ENCODE measurements around the gene LDHB.

DNA sequence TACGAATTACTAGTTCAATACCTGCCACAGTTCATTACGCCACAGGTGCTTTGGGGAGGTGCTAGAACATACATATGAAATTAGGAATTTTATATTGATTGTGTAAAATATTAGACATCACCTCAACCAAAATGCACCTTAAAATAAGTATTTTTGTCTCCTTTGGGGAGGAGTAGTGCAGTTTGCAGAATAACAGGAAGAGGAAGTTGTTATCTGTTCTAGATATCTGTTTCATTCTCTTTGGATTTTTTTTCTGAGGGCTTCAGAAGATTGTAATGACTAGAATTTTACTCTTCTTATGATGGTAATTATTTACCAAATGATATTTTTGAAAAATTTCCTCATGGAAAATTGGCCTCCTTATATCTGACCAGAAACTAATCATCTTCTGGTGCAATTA, 43.1 kb downstream of the LDHB start:
- no peak for TF ChIP-seq EZH2 (IDR thresholded peaks at IDR 0.05; ENCODE audit: borderline replicate concordance, control insufficient read depth, low read depth, low read length)
- TF ChIP-seq TAF1 (IDR thresholded peaks at IDR 0.05; ENCODE audit: borderline replicate concordance, low read depth, low read length): no peak
- TF ChIP-seq JUND (IDR thresholded peaks at IDR 0.05; ENCODE audit: low read depth, low read length): no peak
- TF ChIP-seq CREB1 (IDR thresholded peaks at IDR 0.05; ENCODE audit: low read depth): no peak
- TF ChIP-seq, protein P1, sequence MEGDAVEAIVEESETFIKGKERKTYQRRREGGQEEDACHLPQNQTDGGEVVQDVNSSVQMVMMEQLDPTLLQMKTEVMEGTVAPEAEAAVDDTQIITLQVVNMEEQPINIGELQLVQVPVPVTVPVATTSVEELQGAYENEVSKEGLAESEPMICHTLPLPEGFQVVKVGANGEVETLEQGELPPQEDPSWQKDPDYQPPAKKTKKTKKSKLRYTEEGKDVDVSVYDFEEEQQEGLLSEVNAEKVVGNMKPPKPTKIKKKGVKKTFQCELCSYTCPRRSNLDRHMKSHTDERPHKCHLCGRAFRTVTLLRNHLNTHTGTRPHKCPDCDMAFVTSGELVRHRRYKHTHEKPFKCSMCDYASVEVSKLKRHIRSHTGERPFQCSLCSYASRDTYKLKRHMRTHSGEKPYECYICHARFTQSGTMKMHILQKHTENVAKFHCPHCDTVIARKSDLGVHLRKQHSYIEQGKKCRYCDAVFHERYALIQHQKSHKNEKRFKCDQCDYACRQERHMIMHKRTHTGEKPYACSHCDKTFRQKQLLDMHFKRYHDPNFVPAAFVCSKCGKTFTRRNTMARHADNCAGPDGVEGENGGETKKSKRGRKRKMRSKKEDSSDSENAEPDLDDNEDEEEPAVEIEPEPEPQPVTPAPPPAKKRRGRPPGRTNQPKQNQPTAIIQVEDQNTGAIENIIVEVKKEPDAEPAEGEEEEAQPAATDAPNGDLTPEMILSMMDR (IDR thresholded peaks at IDR 0.05 in 2 of 3, conservative IDR thresholded peaks at IDR 0.05 in 1 of 3; ENCODE audit: control insufficient read depth in 2 of 3, extremely low read depth in 1 of 3, insufficient read depth in 1 of 3, low read depth in 3 of 3, low read length in 3 of 3): no peak
- TF ChIP-seq BHLHE40 (IDR thresholded peaks at IDR 0.05; ENCODE audit: borderline replicate concordance in 1 of 2, low read depth in 2 of 2, low read length in 1 of 2): no peak
- TF ChIP-seq, protein P2, sequence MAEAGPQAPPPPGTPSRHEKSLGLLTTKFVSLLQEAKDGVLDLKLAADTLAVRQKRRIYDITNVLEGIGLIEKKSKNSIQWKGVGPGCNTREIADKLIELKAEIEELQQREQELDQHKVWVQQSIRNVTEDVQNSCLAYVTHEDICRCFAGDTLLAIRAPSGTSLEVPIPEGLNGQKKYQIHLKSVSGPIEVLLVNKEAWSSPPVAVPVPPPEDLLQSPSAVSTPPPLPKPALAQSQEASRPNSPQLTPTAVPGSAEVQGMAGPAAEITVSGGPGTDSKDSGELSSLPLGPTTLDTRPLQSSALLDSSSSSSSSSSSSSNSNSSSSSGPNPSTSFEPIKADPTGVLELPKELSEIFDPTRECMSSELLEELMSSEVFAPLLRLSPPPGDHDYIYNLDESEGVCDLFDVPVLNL (IDR thresholded peaks at IDR 0.05; ENCODE audit: low read depth, low read length): no peak
- TF ChIP-seq, protein P3, sequence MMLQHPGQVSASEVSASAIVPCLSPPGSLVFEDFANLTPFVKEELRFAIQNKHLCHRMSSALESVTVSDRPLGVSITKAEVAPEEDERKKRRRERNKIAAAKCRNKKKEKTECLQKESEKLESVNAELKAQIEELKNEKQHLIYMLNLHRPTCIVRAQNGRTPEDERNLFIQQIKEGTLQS (IDR thresholded peaks at IDR 0.05; ENCODE audit: borderline replicate concordance, extremely low read depth, low read depth, low read length): no peak
- TF ChIP-seq NFYB (IDR thresholded peaks at IDR 0.05; ENCODE audit: insufficient read depth, low read depth, low read length): no peak
- no peak for TF ChIP-seq PAX5 (IDR thresholded peaks at IDR 0.05; ENCODE audit: borderline replicate concordance, low read depth, low read length)
- TF ChIP-seq, protein P4, sequence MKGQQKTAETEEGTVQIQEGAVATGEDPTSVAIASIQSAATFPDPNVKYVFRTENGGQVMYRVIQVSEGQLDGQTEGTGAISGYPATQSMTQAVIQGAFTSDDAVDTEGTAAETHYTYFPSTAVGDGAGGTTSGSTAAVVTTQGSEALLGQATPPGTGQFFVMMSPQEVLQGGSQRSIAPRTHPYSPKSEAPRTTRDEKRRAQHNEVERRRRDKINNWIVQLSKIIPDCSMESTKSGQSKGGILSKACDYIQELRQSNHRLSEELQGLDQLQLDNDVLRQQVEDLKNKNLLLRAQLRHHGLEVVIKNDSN (IDR thresholded peaks at IDR 0.05; ENCODE audit: borderline replicate concordance, extremely low read length, insufficient read depth, low read depth, low read length): no peak
- TF ChIP-seq, protein P5, sequence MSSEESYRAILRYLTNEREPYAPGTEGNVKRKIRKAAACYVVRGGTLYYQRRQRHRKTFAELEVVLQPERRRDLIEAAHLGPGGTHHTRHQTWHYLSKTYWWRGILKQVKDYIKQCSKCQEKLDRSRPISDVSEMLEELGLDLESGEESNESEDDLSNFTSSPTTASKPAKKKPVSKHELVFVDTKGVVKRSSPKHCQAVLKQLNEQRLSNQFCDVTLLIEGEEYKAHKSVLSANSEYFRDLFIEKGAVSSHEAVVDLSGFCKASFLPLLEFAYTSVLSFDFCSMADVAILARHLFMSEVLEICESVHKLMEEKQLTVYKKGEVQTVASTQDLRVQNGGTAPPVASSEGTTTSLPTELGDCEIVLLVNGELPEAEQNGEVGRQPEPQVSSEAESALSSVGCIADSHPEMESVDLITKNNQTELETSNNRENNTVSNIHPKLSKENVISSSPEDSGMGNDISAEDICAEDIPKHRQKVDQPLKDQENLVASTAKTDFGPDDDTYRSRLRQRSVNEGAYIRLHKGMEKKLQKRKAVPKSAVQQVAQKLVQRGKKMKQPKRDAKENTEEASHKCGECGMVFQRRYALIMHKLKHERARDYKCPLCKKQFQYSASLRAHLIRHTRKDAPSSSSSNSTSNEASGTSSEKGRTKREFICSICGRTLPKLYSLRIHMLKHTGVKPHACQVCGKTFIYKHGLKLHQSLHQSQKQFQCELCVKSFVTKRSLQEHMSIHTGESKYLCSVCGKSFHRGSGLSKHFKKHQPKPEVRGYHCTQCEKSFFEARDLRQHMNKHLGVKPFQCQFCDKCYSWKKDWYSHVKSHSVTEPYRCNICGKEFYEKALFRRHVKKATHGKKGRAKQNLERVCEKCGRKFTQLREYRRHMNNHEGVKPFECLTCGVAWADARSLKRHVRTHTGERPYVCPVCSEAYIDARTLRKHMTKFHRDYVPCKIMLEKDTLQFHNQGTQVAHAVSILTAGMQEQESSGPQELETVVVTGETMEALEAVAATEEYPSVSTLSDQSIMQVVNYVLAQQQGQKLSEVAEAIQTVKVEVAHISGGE (CRISPR knock-in tag; IDR thresholded peaks at IDR 0.05): no peak
